Activated CD8-positive, alpha-beta T cell treated with anti-CD3 and anti-CD28 coated beads, Interleukin-2, amount 10 ng/mL, durations not matched to agents 7 days and 5 days (primary cell): ENCODE data around the gene RAB9B. TPM values are rescaled to one million over a fixed set of nuclear protein-coding genes. Genes with fewer than 3 reads are reported as not detected.
A peak's percentile ranks its signal among the peaks of the same experiment; 100 is the strongest.

Source experiments
- ATAC-seq: fragments of 150-1000 bp; cut with Tn5 transposase; one replicate; pipeline ENCODE4 v1.10.0; 2021; ENCODE audit warnings: moderate library complexity
- CTCF ChIA-PET: fragments of 350-600 bp; sonication (Branson Sonifier 250); formaldehyde crosslinking; loops from one replicate; lab custom pipeline; 2021; ENCODE audit warnings: antibody characterized with exemption; lab: Charles Lee
- POLR2A ChIA-PET: fragments of 350-600 bp; sonication (Branson Sonifier 250); formaldehyde crosslinking; loops from one replicate; lab custom pipeline; 2021; ENCODE audit warnings: antibody characterized with exemption; lab: Charles Lee
- DNase-seq: peaks from one replicate; pipeline ENCODE4 v3.0.0-alpha.2; 2020
- H3K27ac Mint-ChIP-seq: one replicate; pipeline ENCODE4 v1.8.0; 2021; ENCODE audit warnings: mild to moderate bottlenecking, mixed read lengths
- H3K27me3 Mint-ChIP-seq: one replicate; pipeline ENCODE4 v1.8.0; 2021; ENCODE audit warnings: low read depth, mixed read lengths
- H3K36me3 Mint-ChIP-seq: one replicate; pipeline ENCODE4 v1.8.0; 2021; ENCODE audit warnings: low read depth, mixed read lengths
- H3K4me1 Mint-ChIP-seq: one replicate; pipeline ENCODE4 v1.8.0; 2021; ENCODE audit warnings: low read depth, mixed read lengths
- H3K4me3 Mint-ChIP-seq: one replicate; pipeline ENCODE4 v1.8.0; 2021; ENCODE audit warnings: mild to moderate bottlenecking, mixed read lengths
- H3K9me3 Mint-ChIP-seq: one replicate; pipeline ENCODE4 v1.8.0; 2022; ENCODE audit warnings: mixed read lengths; ENCODE audit not compliant: insufficient read depth
- total RNA-seq, 2 experiments: library from RNA; stranded (reverse); gene quantifications; one replicate each; pipeline ENCODE4 v1.2.3, GENCODE V29; 2021

RAB9B gene, protein sequence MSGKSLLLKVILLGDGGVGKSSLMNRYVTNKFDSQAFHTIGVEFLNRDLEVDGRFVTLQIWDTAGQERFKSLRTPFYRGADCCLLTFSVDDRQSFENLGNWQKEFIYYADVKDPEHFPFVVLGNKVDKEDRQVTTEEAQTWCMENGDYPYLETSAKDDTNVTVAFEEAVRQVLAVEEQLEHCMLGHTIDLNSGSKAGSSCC
- under 1 TPM; 0.29 to 0.31 TPM for total RNA-seq

DNA sequence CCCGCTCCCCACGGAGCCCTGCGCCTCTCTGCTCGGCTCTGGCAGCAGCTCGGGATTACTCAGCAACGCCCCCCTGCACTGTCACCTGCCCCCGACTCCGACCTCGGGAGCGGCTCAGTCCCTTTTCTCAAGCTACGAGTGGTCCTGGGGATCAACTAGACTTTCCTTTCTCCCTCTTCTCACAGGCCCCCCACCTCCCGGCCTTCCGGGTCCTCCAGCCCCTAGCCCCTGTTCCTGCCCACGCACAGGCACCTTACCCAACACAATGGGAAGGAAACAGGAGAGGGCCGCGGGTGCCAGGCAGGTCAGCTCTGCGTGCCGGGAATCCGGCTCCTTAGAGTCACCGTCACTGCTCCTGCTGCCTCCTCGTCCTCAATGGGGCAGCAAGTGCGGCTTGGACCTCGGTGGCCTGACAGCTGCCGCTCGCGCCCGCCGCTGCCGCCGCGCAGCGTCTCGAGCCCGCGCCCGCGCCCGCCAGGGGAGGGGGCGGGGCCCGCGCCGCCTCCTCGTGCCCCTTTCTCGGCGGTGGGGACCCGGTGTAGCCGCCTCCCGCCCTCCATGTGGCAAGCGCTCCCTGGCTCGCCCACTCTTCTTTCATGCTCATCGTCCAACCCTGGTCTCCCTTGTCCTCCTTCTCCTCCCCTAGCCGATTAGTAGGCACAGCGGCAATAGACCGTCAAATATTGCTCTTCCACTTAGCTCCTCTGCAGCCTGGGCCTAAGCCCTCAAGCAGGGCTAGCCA lies at the start of gene RAB9B:
RAB9B (minus strand) TSS at position 455 of the 742 bp plus-strand sequence. CDS start 6,473 bp downstream, outside the sequence.
- Mint-ChIP-seq H3K4me1 (peaks cover 3% of the 10 kb centered on the region), H3K4me3 (peak within 1 kb of the TSS; percentile 75), H3K36me3 (no peaks in the 10 kb centered on the region), H3K27ac (peak within 1 kb of the TSS; percentile 37), H3K9me3 (no peaks in the 10 kb centered on the region), H3K27me3 (peaks cover 8% of the 10 kb centered on the region)
- DNase-seq (peak; percentile 20), ATAC-seq (peak; percentile 96)
- CTCF ChIA-PET, result interaction anchor here (1.1 to 2.0 kb wide), 4 partner anchors 8 to 86 kb away, joined by 3 to 12 read pairs (median 3); no protein-coding TSS in a partner anchor
- POLR2A ChIA-PET, result interaction anchor here (0.6 kb wide), 1 partner anchor 142 kb away, joined by 3 read pairs; no protein-coding TSS in a partner anchor

DNA sequence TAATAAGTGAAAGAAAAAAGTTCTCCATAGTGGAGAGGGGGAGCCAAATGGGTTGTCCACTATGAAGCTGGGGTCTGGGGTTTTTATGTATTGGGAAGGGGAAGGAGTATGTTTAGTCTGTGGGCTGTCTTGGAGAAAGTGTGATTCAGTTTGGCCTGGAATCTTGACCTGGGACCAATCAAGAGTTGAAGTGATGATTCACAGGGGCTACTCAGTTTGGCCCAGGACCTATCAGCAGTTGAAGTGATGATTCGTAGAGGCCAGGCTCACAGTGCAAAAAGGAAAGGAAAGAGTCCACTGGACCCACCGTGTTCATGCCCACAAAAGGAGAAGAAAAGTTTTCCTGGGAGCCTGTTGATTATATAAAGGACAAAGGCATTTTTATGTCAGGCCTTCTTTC lies 47.3 kb upstream of the RAB9B start:
- no peak for ATAC-seq
- POLR2A ChIA-PET, result no interaction called here
- CTCF ChIA-PET, result no interaction called here
- Mint-ChIP-seq H3K27me3 (peaks cover 2% of the 10 kb centered on the region), H3K4me1 (no peaks in the 10 kb centered on the region), H3K27ac (no peak overlapping the region), H3K9me3 (no peaks in the 10 kb centered on the region), H3K4me3 (no peak overlapping the region), H3K36me3 (no peaks in the 10 kb centered on the region)
- DNase-seq, result no peak

DNA sequence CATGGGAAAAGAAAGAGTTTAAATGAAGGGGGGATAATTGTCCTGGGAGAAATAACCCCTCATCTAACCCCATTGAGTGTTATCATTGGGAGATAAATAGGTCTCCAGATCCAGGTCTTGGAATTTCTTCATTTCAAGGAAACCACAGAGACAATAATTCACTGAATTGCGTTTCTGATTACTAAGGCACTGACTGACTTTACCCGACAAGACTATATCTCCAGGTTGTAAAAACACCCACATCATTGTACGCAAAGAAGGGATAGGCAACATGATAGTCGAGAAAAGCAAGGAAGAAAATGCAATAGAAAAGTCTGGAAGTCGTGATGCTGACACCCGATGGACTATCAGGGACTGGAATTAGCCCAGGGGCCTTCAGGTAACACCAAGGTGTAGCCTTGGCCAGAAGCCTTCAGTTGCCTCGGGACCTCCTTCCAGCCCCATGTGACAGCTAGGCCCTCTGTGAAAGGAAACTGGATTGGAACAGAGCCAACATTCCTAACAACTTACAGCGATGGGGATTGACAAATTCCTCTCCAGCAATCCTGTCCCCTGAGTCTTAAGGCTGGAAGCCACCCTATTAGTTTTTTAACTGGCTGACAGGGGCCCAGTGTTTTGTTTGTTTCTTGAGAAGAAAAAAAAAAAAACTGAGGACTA lies 46.5 kb upstream of the RAB9B start:
- Mint-ChIP-seq H3K27ac (no peak overlapping the region), H3K36me3 (no peaks in the 10 kb centered on the region), H3K9me3 (no peaks in the 10 kb centered on the region), H3K4me3 (no peak overlapping the region), H3K27me3 (peaks cover 2% of the 10 kb centered on the region), H3K4me1 (no peaks in the 10 kb centered on the region)
- ATAC-seq, result no peak
- no peak for DNase-seq
- ChIA-PET CTCF (no interaction called here), POLR2A (no interaction called here)

DNA sequence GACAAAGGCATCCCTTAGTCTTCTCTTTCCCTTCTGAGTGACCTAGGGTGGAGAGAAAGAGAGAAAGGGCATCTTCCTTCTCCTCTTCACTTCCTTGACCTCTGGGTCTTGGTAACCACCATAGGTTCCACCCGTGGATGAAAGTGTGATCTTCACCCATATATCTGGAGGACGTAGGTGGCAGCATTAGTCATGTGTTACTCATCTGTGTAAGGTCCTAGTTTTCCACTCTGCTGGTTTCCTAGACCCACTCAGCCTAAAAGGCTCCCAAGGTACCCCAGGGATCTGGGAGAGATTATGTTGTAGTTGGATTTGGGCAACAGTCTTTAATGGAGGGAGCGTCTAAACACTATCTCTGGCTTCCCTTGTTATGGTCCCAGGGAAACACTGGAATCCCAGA lies 45.5 kb upstream of the RAB9B start:
- H3K36me3 Mint-ChIP-seq, result no peaks in the 10 kb centered on the region
- H3K27me3 Mint-ChIP-seq, result peaks cover 2% of the 10 kb centered on the region
- H3K9me3 Mint-ChIP-seq, result no peaks in the 10 kb centered on the region
- ATAC-seq (no peak), DNase-seq (no peak)
- POLR2A ChIA-PET, result no interaction called here
- H3K4me3 Mint-ChIP-seq, result no peak overlapping the region
- H3K4me1 Mint-ChIP-seq, result no peaks in the 10 kb centered on the region
- no peak overlapping the region for H3K27ac Mint-ChIP-seq
- CTCF ChIA-PET, result no interaction called here

DNA sequence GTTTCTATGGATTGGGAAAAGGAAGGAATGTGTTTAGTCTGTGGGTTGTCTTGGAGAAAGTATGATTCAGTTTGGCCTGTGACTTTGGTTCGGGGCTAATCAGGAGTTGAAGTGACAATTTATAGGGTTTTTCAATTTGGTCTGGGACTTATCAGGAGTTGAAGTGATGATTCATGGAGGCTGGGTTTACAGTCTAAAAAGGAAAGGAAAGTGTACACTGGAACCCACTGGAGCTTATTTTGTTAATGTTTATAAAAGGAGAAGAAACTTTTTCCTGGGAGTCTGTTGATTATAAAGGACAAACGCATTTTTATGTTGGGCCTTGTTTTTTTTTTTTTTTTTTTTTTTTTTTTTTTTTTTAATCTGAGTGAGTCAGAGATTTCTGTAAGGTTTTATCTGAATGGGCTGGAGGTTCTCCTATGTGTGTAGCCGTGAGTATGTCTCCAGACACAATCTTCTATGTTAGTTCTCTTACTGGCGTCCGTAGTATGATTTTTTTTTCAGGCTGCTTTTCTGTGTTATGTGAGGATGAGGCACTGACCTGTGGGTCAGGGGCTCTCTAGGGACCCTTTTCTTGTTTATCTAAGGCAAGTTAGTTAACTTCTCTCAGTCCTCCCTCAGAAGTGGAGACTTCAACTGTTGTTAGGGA lies 33.0 kb upstream of the RAB9B start:
- ChIA-PET CTCF (no interaction called here), POLR2A (no interaction called here)
- no peaks in the 10 kb centered on the region for H3K4me1 Mint-ChIP-seq
- no peaks in the 10 kb centered on the region for H3K9me3 Mint-ChIP-seq
- no peak overlapping the region for H3K27ac Mint-ChIP-seq
- H3K27me3 Mint-ChIP-seq, result no peaks in the 10 kb centered on the region
- no peak overlapping the region for H3K4me3 Mint-ChIP-seq
- no peaks in the 10 kb centered on the region for H3K36me3 Mint-ChIP-seq
- ATAC-seq (no peak), DNase-seq (no peak)

DNA sequence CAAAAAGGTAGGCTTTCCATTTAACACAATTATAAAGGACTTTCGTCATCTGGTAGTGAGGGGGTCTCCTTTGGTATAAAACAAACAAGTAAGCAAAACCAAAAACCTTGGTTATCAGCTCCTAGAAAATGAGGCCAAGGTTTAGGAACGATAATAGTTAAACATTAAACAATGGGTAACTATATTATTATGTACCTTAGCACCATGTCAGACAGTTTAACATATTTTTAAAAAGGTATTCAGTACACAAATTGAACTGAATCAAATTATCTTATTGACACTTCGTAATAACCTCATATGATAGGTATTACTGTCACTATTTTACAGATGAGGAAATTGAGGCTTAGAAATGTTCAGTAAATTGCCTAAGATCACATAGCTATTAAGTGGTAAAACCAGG lies 32.1 kb upstream of the RAB9B start:
- ChIA-PET POLR2A (no interaction called here), CTCF (no interaction called here)
- DNase-seq, result no peak
- Mint-ChIP-seq H3K4me1 (no peaks in the 10 kb centered on the region), H3K27ac (no peak overlapping the region), H3K9me3 (no peaks in the 10 kb centered on the region), H3K36me3 (no peaks in the 10 kb centered on the region), H3K4me3 (no peak overlapping the region), H3K27me3 (no peaks in the 10 kb centered on the region)
- no peak for ATAC-seq

DNA sequence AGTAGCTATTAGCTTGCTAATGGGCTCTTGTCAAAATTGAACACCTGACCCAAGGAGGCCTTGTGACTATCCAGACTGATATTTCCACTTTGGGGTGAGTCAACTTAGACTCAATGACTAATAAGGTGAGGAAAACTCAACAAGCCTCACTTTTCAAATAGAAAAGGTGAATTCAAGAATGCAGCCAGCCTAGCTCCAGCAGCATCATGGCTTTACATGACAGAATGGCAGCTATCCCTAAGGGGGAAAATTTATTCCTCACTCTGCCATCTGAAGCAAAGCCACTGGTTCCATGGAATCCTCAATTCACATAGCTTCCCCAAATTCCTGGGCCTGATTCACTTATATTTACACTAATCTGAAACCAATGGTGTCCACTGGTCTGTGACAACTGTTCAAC lies 29.1 kb upstream of the RAB9B start:
- ChIA-PET CTCF (interaction anchor here (1.7 kb wide), 1 partner anchor 16 kb away, joined by 5 read pairs; no protein-coding TSS in a partner anchor), POLR2A (no interaction called here)
- no peaks in the 10 kb centered on the region for H3K9me3 Mint-ChIP-seq
- no peak overlapping the region for H3K4me3 Mint-ChIP-seq
- no peaks in the 10 kb centered on the region for H3K36me3 Mint-ChIP-seq
- ATAC-seq (no peak), DNase-seq (no peak)
- no peaks in the 10 kb centered on the region for H3K4me1 Mint-ChIP-seq
- no peaks in the 10 kb centered on the region for H3K27me3 Mint-ChIP-seq
- no peak overlapping the region for H3K27ac Mint-ChIP-seq

DNA sequence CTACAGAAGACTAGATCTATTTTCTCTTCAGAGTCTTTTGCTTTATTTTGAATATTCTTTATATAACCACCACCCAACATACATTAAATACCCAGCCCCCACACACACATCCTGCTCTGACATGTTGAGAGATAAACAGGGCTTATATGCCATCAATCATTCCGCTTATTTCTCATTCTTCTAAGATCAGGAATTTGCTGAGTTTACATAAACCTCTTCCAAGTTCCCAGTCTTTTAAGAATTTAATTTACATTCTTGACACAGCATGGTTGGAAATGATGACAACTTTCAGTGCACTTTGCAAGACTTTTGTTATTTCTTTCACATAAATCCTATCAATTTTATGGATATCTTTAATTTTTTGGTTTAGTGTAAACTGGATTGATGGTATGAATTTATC lies 17.5 kb upstream of the RAB9B start:
- no peak overlapping the region for H3K27ac Mint-ChIP-seq
- POLR2A ChIA-PET, result no interaction called here
- no peaks in the 10 kb centered on the region for H3K36me3 Mint-ChIP-seq
- CTCF ChIA-PET, result interaction anchor here (1.3 to 2.2 kb wide), 2 partner anchors 59 to 287 kb away, joined by 4 to 6 read pairs; no protein-coding TSS in a partner anchor
- peaks cover 3% of the 10 kb centered on the region for H3K27me3 Mint-ChIP-seq
- DNase-seq, result no peak
- no peaks in the 10 kb centered on the region for H3K4me1 Mint-ChIP-seq
- ATAC-seq, result no peak
- H3K4me3 Mint-ChIP-seq, result no peak overlapping the region
- no peaks in the 10 kb centered on the region for H3K9me3 Mint-ChIP-seq

DNA sequence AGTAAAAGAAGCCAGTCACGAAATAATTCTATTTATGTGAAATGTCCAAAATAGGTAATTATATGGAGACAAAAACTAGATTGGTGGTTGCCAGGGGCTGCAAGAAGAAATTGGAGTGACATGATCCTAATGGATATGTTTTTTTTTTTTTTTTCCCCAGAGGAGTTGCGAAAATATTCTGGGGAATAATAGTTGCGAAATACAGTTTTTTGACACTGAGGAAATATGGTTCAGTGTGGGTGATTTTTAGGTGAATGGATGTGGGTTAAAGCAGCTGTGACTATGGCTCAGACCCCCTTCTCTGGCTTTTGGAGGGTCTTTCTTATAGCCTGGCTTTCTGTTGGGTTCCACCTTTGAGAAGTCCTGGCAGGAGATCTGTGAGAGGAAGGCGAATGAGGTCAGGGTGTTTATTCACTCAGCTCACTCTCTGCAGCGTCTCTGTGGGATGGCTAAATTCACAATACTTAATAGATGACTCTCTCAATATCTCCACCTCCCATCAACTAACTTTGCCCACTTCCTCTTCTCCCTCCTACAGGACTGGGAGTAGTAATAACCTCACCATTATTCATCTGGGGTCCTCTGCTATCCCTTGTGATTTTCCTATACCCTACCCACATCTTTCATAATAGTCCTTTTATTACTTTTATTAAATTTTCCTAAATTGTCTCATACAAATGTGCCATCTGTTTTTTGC lies 15.3 kb upstream of the RAB9B start:
- H3K27ac Mint-ChIP-seq, result no peak overlapping the region
- CTCF ChIA-PET, result interaction anchor here (0.7 to 2.2 kb wide), 2 partner anchors 71 to 289 kb away, joined by 3 to 6 read pairs; no protein-coding TSS in a partner anchor
- no peaks in the 10 kb centered on the region for H3K9me3 Mint-ChIP-seq
- H3K4me1 Mint-ChIP-seq, result no peaks in the 10 kb centered on the region
- ATAC-seq (no peak), DNase-seq (no peak)
- no peaks in the 10 kb centered on the region for H3K36me3 Mint-ChIP-seq
- POLR2A ChIA-PET, result no interaction called here
- no peak overlapping the region for H3K4me3 Mint-ChIP-seq
- H3K27me3 Mint-ChIP-seq, result peaks cover 3% of the 10 kb centered on the region

DNA sequence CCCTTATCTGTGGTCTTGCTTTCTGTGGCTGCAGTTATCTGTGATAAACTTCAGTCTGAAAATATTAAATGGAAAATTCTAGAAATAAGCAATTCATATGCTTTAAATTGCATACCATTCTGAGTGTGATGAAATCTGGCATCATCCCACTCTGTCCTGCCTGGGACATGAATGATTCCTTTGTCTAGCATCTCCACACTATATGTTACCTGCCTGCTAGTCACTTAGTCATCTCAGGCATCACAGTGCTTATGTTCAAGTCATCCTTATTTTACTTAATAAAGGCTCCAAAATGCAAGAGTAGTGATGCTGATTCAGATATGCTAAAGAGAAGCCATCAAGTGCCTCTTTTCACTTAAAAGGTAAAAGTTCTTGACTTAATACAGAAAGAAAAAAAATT lies 14.3 kb upstream of the RAB9B start:
- Mint-ChIP-seq H3K4me3 (no peak overlapping the region), H3K27ac (no peak overlapping the region), H3K36me3 (no peaks in the 10 kb centered on the region), H3K4me1 (no peaks in the 10 kb centered on the region), H3K9me3 (no peaks in the 10 kb centered on the region), H3K27me3 (peaks cover 3% of the 10 kb centered on the region)
- no peak for ATAC-seq
- CTCF ChIA-PET, result interaction anchor here (0.7 to 1.3 kb wide), 3 partner anchors 8 to 94 kb away, joined by 3 to 11 read pairs (median 3); no protein-coding TSS in a partner anchor
- no peak for DNase-seq
- POLR2A ChIA-PET, result no interaction called here

DNA sequence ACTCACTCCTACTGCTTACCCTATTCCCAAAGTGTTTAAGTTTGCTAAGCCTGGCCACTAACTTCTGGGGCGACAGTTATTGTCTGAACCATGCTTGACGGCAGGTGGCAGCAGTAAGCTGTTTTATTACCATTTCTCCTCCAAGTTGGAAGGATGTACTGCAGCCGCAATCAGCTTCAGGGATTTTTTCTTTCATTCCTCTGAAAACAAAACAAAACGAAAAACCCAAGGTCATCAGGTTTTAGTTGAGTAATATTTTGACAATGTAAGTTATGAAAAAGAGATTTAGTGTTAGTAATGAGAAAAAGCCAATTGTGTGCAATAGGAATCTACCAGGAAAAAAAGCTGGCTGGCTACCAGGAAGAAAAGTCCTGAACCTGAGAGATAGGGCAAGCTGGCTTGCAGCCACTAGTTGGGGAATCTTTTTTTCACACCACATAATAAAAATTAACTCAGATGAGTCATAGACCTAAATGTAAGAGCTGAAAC lies 13.2 kb upstream of the RAB9B start:
- ATAC-seq, result no peak

More for the DNA sequence above, 13.2 kb upstream of the RAB9B start:
- Mint-ChIP-seq H3K27ac (no peak overlapping the region), H3K27me3 (peaks cover 3% of the 10 kb centered on the region), H3K36me3 (no peaks in the 10 kb centered on the region), H3K4me3 (no peak overlapping the region), H3K4me1 (no peaks in the 10 kb centered on the region), H3K9me3 (no peaks in the 10 kb centered on the region)
- CTCF ChIA-PET, result interaction anchor here (0.7 to 2.8 kb wide), 14 partner anchors 9 to 292 kb away, joined by 3 to 13 read pairs (median 4); partner anchors contain the start of genes RAB9B and ZCCHC18
- peak; percentile 53 for DNase-seq
- POLR2A ChIA-PET, result interaction anchor here (0.6 kb wide), 1 partner anchor 12 kb away, joined by 3 read pairs; no protein-coding TSS in a partner anchor
